Hematopoietic multipotent progenitor cell (in vitro differentiated cells): ENCODE measurements around the gene SPAG17. TPM values are rescaled to one million over a fixed set of nuclear protein-coding genes. Genes with fewer than 3 reads are reported as not detected.
"Not testable (repeated sequence)": the region's sequence is repeated elsewhere in the genome, so short reads cannot be mapped to it uniquely, and the experiment has no call there.

Experiments
- DNase-seq, 3 donors: peaks; one replicate each; pipeline ENCODE4 v3.0.0-alpha.2; 2011 to 2015; ENCODE audit warnings: low read depth in 2 of 3, low spot score in 2 of 3
- total RNA-seq: library from RNA; depleted of rRNA; stranded (reverse); fragments of >200 nt; gene quantifications from one replicate; pipeline ENCODE4 v1.2.3, GENCODE V29; 2012

The SPAG17 gene
- total RNA-seq, 1 donor: 0.81 TPM

DNA sequence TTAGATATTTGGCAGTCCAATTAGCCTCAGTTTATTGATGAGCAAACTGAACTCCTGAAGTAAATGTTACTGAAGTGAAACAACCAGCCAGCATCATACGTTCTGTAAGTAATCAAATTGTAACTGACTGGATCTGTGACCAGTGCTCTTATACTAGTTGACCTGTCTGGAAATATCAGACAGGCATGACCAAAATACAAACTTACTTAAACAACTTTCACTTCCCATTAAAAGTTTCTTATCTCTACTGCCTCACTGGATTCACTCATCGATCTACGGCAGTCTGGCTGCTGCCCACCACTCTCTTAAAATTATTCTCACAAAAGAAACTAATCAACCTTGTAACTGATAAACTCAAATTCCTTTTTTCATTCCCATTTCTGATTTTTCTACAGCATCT is 199.1 kb downstream of the SPAG17 start:
- no peak for DNase-seq

GRCh38 chr1:117985239-117985638 is 199.8 kb downstream of the SPAG17 start:
- no peak for DNase-seq

- DNase-seq: no peak
Measured at GRCh38 chr1:117981455-117982192, 203.4 kb downstream of the SPAG17 start.

- no peak for DNase-seq
Measured at GRCh38 chr1:117976381-117976780, 208.6 kb downstream of the SPAG17 start.

DNA sequence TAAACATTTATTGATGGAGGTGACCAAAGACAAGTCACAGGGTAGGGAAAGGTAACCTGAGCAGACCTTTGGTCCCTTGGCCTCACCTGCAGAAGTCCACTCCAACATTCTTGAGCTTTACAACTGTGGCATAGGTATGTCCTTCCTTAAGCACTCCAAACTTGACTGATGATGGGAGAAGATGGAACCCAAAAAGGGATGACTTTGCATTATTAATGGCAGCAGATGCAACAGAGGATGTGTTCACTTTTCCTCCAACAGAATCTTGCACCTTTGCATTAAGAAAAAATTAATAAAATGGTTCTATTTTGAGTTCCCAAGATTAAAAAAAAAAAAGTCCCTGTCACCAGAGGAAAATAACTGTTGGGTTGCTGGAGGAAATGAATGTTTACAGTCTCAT is 213.3 kb downstream of the SPAG17 start:
- no peak for DNase-seq

DNA sequence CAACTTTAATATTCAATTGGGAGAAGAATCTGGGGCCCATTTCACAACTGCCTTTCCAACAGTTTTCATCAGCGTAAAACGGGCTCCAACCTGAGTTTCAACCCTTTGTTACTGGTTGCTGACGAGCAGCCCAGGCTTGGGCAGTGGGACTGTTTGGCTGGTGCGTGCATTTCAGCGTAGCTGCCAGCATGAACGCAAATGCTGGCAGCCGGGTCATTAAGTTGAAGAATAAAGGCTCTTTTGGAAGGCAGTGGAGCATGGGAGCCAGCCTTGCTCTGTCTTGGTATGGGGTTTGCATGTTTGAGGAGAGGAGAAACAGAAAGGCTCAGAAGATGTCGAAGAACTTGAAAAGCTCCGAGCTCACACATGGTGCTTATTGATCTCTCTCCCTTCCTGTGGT is 214.8 kb downstream of the SPAG17 start:
- DNase-seq: no peak

DNA sequence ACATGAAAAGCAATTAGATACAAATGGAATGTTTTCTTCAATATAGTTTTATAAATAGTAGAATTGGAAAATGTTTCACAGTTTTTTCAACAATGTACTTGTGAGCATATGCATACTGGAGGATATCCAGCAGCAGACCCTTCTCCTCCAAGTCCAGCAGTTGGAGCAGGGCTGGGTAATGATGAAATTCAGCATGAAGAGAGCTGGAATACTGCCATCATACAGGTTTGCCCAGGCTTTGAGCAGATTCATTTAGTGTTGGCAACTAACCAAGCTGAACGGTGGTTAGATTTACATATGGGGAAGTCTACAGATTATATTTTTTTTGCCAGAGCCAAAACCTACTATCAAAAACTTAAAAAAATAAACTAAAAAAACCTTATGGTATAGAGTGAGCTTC is 217.1 kb downstream of the SPAG17 start:
- peak in 2 of 3 donors; percentile 6 to 59 for DNase-seq

DNA sequence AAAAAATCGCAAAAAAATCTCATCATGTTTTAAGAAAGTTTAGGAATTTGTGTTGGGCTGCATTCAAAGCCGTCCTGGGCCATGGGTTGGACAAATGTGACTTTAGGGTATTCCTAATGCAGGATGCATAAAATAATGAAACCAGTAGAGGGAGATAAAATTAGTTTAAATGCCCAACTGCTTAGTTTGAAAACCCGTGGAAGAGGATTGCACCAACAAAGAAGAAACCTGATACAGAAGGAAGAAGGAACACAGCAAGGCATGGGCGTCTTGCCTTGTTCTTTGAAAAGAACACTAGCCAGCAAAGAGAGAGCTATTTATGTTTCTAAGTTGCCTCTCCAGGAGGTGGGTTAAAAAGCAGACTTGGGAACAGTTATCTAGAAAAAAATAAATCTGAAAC is 217.6 kb downstream of the SPAG17 start:
- DNase-seq: peak in 1 of 3 donors; percentile 2

DNA sequence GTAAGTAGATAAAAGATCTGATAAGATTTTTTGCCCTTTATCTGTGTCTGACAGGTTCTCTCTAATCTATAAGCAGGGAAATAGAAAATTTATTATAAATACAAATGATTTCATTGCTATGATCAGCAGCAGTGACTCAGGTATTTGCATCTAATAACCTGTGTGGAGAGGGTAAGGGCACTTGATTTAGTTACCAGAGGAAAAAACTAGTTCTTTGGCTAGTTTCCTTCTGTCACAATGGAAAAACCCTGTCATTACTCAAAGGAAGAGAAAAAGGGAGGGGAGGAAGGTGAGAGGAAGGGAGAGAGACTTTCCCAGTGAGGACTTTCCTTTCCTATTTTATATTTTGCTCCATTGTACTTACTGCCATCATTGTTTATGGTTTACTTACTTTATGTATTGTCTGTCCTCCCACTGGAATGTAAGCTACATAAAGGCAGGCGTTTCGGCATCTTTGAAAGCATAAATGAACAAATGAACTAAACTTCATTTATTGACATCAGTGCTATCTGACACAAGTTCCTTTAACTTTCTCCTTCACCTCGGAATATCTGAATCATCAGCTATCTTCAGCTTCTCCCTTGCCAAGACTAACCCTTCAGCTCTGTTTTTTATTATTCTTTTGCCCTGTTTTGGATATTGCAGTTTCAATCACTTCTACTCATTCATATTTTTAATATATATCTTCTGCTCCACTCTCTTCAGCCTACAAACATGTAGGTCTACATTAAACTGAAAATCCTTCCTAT is 220.6 kb downstream of the SPAG17 start:
- DNase-seq: no peak

- no peak for DNase-seq
Measured at GRCh38 chr1:117959364-117959763, 225.7 kb downstream of the SPAG17 start.

DNA sequence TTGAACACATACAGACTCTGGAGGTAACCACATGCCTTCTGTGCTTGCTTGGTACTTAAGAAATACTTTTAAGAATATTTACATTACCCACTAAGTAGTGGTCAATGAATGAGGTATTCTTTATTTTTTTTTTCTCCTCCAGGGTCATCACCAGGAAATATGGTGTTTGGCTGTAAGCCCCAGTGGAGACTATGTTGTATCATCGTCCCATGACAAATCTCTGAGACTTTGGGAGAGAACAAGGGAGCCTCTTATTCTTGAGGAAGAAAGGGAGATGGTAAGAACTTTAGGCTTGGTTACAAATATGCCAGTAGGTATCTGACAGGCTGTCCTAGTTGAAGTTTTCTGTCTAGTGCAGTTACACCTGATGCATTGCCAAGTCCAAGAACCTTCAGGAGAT is 232.6 kb downstream of the SPAG17 start:
- DNase-seq: no peak

DNA sequence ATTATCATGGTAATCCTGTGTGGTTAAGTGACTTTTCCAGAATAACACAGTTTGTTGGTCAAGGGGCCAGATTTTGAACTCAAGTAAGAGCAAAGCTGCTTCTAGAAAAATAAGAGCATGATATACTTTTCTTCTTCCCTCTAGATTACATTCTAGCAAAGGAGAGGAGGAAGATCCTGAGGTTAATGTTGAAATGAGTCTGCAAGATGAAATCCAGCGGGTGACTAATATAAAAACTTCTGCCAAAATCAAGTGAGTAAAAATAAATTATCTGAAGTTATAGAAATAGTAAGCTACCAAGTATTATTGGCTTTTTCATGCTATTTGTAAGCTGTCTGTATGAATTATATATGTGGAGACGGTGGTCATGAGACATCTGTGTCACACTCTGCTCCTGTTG is 242.7 kb downstream of the SPAG17 start:
- no peak for DNase-seq

DNA sequence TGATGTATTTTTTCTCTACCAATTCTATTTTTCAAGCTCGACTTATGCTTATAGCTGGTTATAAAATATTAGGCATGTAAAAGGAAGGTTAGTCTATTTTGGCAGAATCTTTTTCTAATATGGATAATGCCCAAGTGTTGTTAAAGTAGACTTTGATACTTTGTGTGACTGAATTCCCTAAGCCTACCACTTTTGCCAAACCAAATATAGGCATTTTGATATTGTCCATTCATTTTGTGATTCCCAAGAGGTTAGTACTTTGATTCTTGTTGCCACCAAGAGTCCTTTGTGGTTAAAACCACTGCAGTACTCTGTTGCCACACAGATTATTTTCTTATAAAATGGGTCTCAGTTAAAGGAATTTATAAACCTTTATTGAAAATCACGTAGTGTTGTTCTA is 251.3 kb downstream of the SPAG17 start:
- no peak for DNase-seq

GRCh38 chr1:117932576-117932975 is 252.5 kb downstream of the SPAG17 start:
- no peak for DNase-seq

DNA sequence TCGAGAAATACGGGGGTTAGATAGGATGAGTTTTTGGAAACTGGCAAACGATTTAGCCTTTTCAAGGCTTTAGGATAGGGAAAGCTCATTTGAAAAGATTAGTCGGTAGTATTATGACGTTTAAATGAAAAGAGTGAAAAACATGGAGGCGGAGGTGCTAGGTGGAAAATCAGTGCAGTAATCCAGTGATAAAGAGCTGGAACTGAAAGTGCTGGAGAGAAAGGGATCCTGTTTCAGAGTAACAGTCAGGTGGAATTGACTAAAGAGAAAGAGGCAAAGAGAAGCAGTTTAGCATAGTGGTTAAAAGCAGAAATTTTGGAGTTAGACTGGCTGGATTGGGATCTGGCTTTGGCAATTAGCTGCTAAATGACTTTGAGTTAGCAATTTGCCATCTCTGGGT is 254.5 kb downstream of the SPAG17 start:
- DNase-seq: peak in 1 of 3 donors; percentile 0

- no peak for DNase-seq
Measured at GRCh38 chr1:117930173-117930447, 254.9 kb downstream of the SPAG17 start.

DNA sequence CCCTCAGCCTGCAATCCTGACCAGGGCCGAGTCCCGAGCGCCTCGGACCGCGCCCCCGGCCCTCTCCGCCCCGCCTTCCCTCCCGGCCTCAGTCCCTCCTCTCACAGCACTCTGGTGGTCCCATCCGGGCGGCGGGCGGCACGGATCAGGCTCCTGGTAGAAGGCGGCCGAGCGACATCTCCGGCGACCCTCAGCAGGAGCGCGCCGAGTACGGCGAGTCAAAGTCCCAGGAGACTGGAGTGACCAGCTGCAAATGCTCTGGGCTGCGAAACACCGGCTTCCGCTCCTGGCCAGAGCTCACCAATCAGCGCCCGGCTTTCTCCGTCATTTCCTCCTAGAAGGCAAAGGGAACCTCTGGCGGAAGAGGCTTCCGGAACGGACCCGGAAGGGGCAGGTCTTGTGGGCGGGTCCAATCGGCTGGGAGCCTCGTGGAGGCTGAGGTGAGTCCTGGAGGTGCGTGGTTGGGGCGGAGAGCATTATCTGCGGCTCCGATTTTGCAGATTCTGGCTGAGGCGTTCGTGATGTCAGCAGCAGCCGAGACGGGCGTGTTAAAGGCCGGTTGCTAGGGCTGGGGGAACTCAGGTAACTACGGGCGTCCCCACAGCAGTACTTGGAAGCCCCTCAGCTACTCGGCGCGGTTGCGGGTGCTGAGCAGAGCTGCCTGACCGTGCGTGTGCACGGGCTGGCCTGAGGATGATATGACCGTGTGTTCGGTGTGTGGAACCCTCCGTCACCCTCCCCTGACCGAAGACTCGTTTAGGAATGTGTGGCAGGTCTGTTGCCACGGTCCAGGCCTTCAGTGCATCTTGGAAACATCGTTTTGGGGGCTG is 255.5 kb downstream of the SPAG17 start, which contains the start of the genes GDAP2 and WDR3:
GDAP2 (minus strand) TSS at position 279 of the 830 bp plus-strand sequence. CDS start 9,264 bp downstream, outside the sequence.
WDR3 (plus strand) TSS at position 397 of the 830 bp plus-strand sequence. CDS start 3,581 bp downstream, outside the sequence.
- DNase-seq: peak; percentile 82 to 98 (median 95)

- DNase-seq: peak; percentile 4 to 74 (median 33)
Measured at GRCh38 chr1:117928881-117929342, 256.1 kb downstream of the SPAG17 start.

GRCh38 chr1:117925981-117926380 is 259.0 kb downstream of the SPAG17 start:
- DNase-seq: peak in 1 of 3 donors; percentile 18

DNA sequence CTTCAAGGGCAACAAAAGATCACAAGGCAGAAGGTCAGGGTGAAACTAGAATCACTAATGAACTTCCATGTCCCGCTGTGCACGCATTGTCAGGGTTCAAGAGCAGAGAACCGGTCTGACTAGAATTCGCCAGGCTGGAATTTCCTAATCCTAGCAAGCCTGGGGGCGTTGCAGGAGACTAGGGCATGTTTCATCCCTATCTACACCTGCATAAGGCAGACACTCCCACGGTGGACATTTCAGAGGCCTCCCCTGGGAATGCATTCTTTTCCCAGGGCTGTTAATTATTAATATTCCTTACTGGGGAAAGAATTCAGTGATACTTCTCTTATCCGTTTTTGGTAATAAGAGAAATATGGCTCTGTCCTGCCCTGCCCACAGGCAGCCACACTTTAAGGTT is 262.3 kb downstream of the SPAG17 start:
- DNase-seq: not testable (repeated sequence)

DNA sequence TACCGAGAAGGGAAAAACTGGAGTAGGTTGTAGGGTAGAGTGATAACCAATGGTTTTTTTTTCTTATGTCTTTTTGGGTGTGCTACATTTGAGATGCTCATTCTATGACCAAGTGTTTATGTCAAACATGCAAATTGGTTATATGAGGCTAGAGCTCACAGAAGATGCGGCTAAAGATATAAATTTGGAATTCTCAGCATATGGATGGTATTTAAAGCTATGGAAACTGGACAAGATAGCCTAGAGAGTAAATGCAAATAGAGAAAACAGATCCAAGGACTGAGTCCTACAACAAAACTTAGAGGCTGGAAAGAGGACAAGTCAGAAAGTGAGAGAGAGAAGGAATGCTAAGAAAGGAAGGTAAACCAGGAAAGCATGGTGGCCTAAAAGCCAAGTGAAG is 263.0 kb downstream of the SPAG17 start:
- DNase-seq: no peak
